ENCODE results near the gene CERS4. TPM values are rescaled to one million over a fixed set of nuclear protein-coding genes. Genes with fewer than 3 reads are reported as not detected.
"Not testable (repeated sequence)": the region's sequence is repeated elsewhere in the genome, so short reads cannot be mapped to it uniquely, and the experiment has no call there.

Gene CERS4
- total RNA-seq, 2 experiments from 2014 or later: 24.3 to 25.1 TPM

- H3K4me3 Mint-ChIP-seq: no peak overlapping the region
- peaks cover 11% of the 10 kb centered on the region for H3K36me3 Mint-ChIP-seq
- no peaks in the 10 kb centered on the region for H3K9me3 Mint-ChIP-seq
- H3K27me3 Mint-ChIP-seq: no peaks in the 10 kb centered on the region
- DNase-seq: no peak
- intact Hi-C loops (cut with micrococcal nuclease): no loop called here
- POLR2A ChIA-PET: no interaction called here
- CTCF ChIA-PET: no interaction called here
- no peak overlapping the region for H3K27ac Mint-ChIP-seq
- peaks cover 19% of the 10 kb centered on the region for H3K4me1 Mint-ChIP-seq (ENCODE audit: low read depth)
Measured at GRCh38 chr19:8213827-8214672, 4.9 kb downstream of the CERS4 start.

- Mint-ChIP-seq H3K27me3 (no peaks in the 10 kb centered on the region), H3K9me3 (no peaks in the 10 kb centered on the region), H3K4me1 (ENCODE audit: low read depth) (peaks cover 18% of the 10 kb centered on the region), H3K4me3 (no peak overlapping the region), H3K27ac (no peak overlapping the region), H3K36me3 (peaks cover 10% of the 10 kb centered on the region)
- intact Hi-C loops (cut with micrococcal nuclease): no loop called here
- ChIA-PET CTCF (no interaction called here), POLR2A (no interaction called here)
- DNase-seq: no peak
Measured at GRCh38 chr19:8214802-8215201, 5.6 kb downstream of the CERS4 start.

- Mint-ChIP-seq H3K36me3 (peaks cover 4% of the 10 kb centered on the region), H3K4me3 (no peak overlapping the region), H3K4me1 (ENCODE audit: low read depth) (peaks cover 10% of the 10 kb centered on the region), H3K9me3 (no peaks in the 10 kb centered on the region), H3K27ac (no peak overlapping the region), H3K27me3 (no peaks in the 10 kb centered on the region)
- no peak for DNase-seq
- ChIA-PET POLR2A (no interaction called here), CTCF (no interaction called here)
- intact Hi-C loops (cut with micrococcal nuclease): no loop called here
Measured at GRCh38 chr19:8215783-8216182, 6.6 kb downstream of the CERS4 start.

- CTCF ChIA-PET: no interaction called here
- no peak overlapping the region for H3K27ac Mint-ChIP-seq
- peaks cover 4% of the 10 kb centered on the region for H3K36me3 Mint-ChIP-seq
Measured at GRCh38 chr19:8216357-8216756, 7.2 kb downstream of the CERS4 start.

GRCh38 chr19:8218127-8218526 lies 9.0 kb downstream of the CERS4 start:
- H3K9me3 Mint-ChIP-seq; H3K36me3 Mint-ChIP-seq; DNase-seq; intact Hi-C loops (cut with micrococcal nuclease); H3K4me1 Mint-ChIP-seq (ENCODE audit: low read depth); POLR2A ChIA-PET; H3K4me3 Mint-ChIP-seq; CTCF ChIA-PET; H3K27ac Mint-ChIP-seq; H3K27me3 Mint-ChIP-seq: not testable (repeated sequence)

More at GRCh38 chr19:8216357-8216756, 7.2 kb downstream of the CERS4 start:
- no peak for DNase-seq
- Mint-ChIP-seq H3K9me3 (no peaks in the 10 kb centered on the region), H3K4me3 (no peak overlapping the region), H3K4me1 (ENCODE audit: low read depth) (peaks cover 10% of the 10 kb centered on the region), H3K27me3 (no peaks in the 10 kb centered on the region)
- POLR2A ChIA-PET: no interaction called here
- intact Hi-C loops (cut with micrococcal nuclease): no loop called here

- Mint-ChIP-seq H3K36me3 (peaks cover 4% of the 10 kb centered on the region), H3K9me3 (no peaks in the 10 kb centered on the region), H3K27me3 (no peaks in the 10 kb centered on the region), H3K4me1 (ENCODE audit: low read depth) (no peaks in the 10 kb centered on the region), H3K27ac (no peak overlapping the region), H3K4me3 (no peak overlapping the region)
- no peak for DNase-seq
- intact Hi-C loops (cut with micrococcal nuclease): no loop called here
- CTCF ChIA-PET: interaction anchor here (1.2 kb wide), 1 partner anchor 62 kb away, joined by 6 read pairs; no protein-coding TSS in a partner anchor
- POLR2A ChIA-PET: no interaction called here
Measured at GRCh38 chr19:8220481-8220880, 11.3 kb downstream of the CERS4 start.

GRCh38 chr19:8221161-8221560 lies 12.0 kb downstream of the CERS4 start:
- H3K36me3 Mint-ChIP-seq: peaks cover 2% of the 10 kb centered on the region
- no peak overlapping the region for H3K27ac Mint-ChIP-seq
- DNase-seq: no peak
- ChIA-PET CTCF (no interaction called here), POLR2A (no interaction called here)
- no peak overlapping the region for H3K4me3 Mint-ChIP-seq
- H3K27me3 Mint-ChIP-seq: no peaks in the 10 kb centered on the region
- intact Hi-C loops (cut with micrococcal nuclease): no loop called here
- H3K4me1 Mint-ChIP-seq (ENCODE audit: low read depth): no peaks in the 10 kb centered on the region
- no peaks in the 10 kb centered on the region for H3K9me3 Mint-ChIP-seq

GRCh38 chr19:8223442-8223841 lies 14.3 kb downstream of the CERS4 start:
- H3K27ac Mint-ChIP-seq; POLR2A ChIA-PET; intact Hi-C loops (cut with micrococcal nuclease); H3K4me3 Mint-ChIP-seq; DNase-seq; H3K4me1 Mint-ChIP-seq (ENCODE audit: low read depth); H3K27me3 Mint-ChIP-seq; H3K9me3 Mint-ChIP-seq; CTCF ChIA-PET; H3K36me3 Mint-ChIP-seq: not testable (repeated sequence)

GRCh38 chr19:8224394-8225145 lies 15.4 kb downstream of the CERS4 start:
- Mint-ChIP-seq H3K9me3 (no peaks in the 10 kb centered on the region), H3K27ac (no peak overlapping the region), H3K4me3 (no peak overlapping the region), H3K27me3 (no peaks in the 10 kb centered on the region), H3K36me3 (no peaks in the 10 kb centered on the region), H3K4me1 (ENCODE audit: low read depth) (peaks cover 4% of the 10 kb centered on the region)
- CTCF ChIA-PET: no interaction called here
- no peak for DNase-seq
- intact Hi-C loops (cut with micrococcal nuclease): no loop called here
- POLR2A ChIA-PET: no interaction called here

GRCh38 chr19:8231073-8231604 lies 22.0 kb downstream of the CERS4 start:
- H3K4me1 Mint-ChIP-seq (ENCODE audit: low read depth): peaks cover 4% of the 10 kb centered on the region
- H3K27me3 Mint-ChIP-seq: no peaks in the 10 kb centered on the region

GRCh38 chr19:8233370-8233769 lies 24.2 kb downstream of the CERS4 start:
- no peaks in the 10 kb centered on the region for H3K27me3 Mint-ChIP-seq
- peaks cover 10% of the 10 kb centered on the region for H3K36me3 Mint-ChIP-seq
- intact Hi-C loops (cut with micrococcal nuclease): no loop called here
- H3K4me1 Mint-ChIP-seq (ENCODE audit: low read depth): no peaks in the 10 kb centered on the region
- CTCF ChIA-PET: no interaction called here
- H3K9me3 Mint-ChIP-seq: peaks cover 9% of the 10 kb centered on the region
- H3K4me3 Mint-ChIP-seq: no peak overlapping the region
- DNase-seq: no peak
- POLR2A ChIA-PET: no interaction called here
- H3K27ac Mint-ChIP-seq: no peak overlapping the region

More at GRCh38 chr19:8231073-8231604, 22.0 kb downstream of the CERS4 start:
- Mint-ChIP-seq H3K27ac (no peak overlapping the region), H3K4me3 (no peak overlapping the region), H3K36me3 (peaks cover 9% of the 10 kb centered on the region), H3K9me3 (peaks cover 8% of the 10 kb centered on the region)
- ChIA-PET POLR2A (interaction anchor here (0.6 kb wide), 1 partner anchor 286 kb away, joined by 4 read pairs; no protein-coding TSS in a partner anchor), CTCF (no interaction called here)
- intact Hi-C loops (cut with micrococcal nuclease): no loop called here
- DNase-seq: no peak

- Mint-ChIP-seq H3K27ac (no peak overlapping the region), H3K27me3 (no peaks in the 10 kb centered on the region), H3K4me3 (no peak overlapping the region), H3K9me3 (peaks cover 7% of the 10 kb centered on the region), H3K36me3 (peaks cover 6% of the 10 kb centered on the region), H3K4me1 (ENCODE audit: low read depth) (peaks cover 12% of the 10 kb centered on the region)
- intact Hi-C loops (cut with micrococcal nuclease): no loop called here
- POLR2A ChIA-PET: no interaction called here
- DNase-seq: no peak
- CTCF ChIA-PET: interaction anchor here (1.3 kb wide), 1 partner anchor 78 kb away, joined by 3 read pairs; no protein-coding TSS in a partner anchor
Measured at GRCh38 chr19:8237026-8237425, 27.9 kb downstream of the CERS4 start.

All from activated CD4-positive, alpha-beta memory T cell treated with anti-CD3 and anti-CD28 coated beads for 36 hours (primary cell).